Measurements from ENCODE around the gene RBM38. TPM values are rescaled to one million over a fixed set of nuclear protein-coding genes. Genes with fewer than 3 reads are reported as not detected.

RBM38 gene
- total and polyA plus RNA-seq, 10 of the 15 experiments (the other 5 are each of a cell fraction or from before 2014, with no cell fraction given), result 0.32 to 118 (median 25.2) TPM

- TF ChIP-seq, protein P1, sequence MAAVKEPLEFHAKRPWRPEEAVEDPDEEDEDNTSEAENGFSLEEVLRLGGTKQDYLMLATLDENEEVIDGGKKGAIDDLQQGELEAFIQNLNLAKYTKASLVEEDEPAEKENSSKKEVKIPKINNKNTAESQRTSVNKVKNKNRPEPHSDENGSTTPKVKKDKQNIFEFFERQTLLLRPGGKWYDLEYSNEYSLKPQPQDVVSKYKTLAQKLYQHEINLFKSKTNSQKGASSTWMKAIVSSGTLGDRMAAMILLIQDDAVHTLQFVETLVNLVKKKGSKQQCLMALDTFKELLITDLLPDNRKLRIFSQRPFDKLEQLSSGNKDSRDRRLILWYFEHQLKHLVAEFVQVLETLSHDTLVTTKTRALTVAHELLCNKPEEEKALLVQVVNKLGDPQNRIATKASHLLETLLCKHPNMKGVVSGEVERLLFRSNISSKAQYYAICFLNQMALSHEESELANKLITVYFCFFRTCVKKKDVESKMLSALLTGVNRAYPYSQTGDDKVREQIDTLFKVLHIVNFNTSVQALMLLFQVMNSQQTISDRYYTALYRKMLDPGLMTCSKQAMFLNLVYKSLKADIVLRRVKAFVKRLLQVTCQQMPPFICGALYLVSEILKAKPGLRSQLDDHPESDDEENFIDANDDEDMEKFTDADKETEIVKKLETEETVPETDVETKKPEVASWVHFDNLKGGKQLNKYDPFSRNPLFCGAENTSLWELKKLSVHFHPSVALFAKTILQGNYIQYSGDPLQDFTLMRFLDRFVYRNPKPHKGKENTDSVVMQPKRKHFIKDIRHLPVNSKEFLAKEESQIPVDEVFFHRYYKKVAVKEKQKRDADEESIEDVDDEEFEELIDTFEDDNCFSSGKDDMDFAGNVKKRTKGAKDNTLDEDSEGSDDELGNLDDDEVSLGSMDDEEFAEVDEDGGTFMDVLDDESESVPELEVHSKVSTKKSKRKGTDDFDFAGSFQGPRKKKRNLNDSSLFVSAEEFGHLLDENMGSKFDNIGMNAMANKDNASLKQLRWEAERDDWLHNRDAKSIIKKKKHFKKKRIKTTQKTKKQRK (IDR thresholded peaks at IDR 0.05; ENCODE audit: low read depth, low read length), result no peak
- TF ChIP-seq ATF2 (IDR thresholded peaks at IDR 0.05; ENCODE audit: low read length), result no peak
- TF ChIP-seq NBN (IDR thresholded peaks at IDR 0.05), result no peak
- TF ChIP-seq ZNF217 (IDR thresholded peaks at IDR 0.05), result no peak
- 0 out of 2 replicates have a peak, but pooled peaks have one; percentile 36 for TF ChIP-seq PAX5 (IDR thresholded peaks at IDR 0.05; ENCODE audit: borderline replicate concordance, low read depth, low read length)
- TF ChIP-seq ZZZ3 (IDR thresholded peaks at IDR 0.05; ENCODE audit: control insufficient read depth, insufficient read length, low read depth), result no peak
- TF ChIP-seq BMI1 (IDR thresholded peaks at IDR 0.05; ENCODE audit: borderline replicate concordance), result no peak
- no peak for TF ChIP-seq BCL11A (IDR thresholded peaks at IDR 0.05; ENCODE audit: low read depth, low read length)
- TF ChIP-seq EP300 (IDR thresholded peaks at IDR 0.05; ENCODE audit: borderline replicate concordance in 1 of 2, control insufficient read depth in 1 of 2, low read depth in 2 of 2, low read length in 2 of 2), result no peak
- TF ChIP-seq IKZF2 (IDR thresholded peaks at IDR 0.05), result no peak
- TF ChIP-seq CBFB (IDR thresholded peaks at IDR 0.05; ENCODE audit: low read depth), result no peak
- TF ChIP-seq HCFC1 (IDR thresholded peaks at IDR 0.05; ENCODE audit: low read length), result no peak
- no peak for TF ChIP-seq SP1 (IDR thresholded peaks at IDR 0.05; ENCODE audit: low read depth, low read length)
- no peak for TF ChIP-seq MTA2 (IDR thresholded peaks at IDR 0.05; ENCODE audit: low read depth)
- no peak for TF ChIP-seq ASH2L (IDR thresholded peaks at IDR 0.05; ENCODE audit: borderline replicate concordance, low read depth)
- TF ChIP-seq SPI1 (IDR thresholded peaks at IDR 0.05; ENCODE audit: borderline replicate concordance, insufficient read depth, low read depth, low read length), result no peak
- no peak for TF ChIP-seq EZH2 (IDR thresholded peaks at IDR 0.05; ENCODE audit: borderline replicate concordance, control insufficient read depth, low read depth, low read length)
- TF ChIP-seq, protein P2, sequence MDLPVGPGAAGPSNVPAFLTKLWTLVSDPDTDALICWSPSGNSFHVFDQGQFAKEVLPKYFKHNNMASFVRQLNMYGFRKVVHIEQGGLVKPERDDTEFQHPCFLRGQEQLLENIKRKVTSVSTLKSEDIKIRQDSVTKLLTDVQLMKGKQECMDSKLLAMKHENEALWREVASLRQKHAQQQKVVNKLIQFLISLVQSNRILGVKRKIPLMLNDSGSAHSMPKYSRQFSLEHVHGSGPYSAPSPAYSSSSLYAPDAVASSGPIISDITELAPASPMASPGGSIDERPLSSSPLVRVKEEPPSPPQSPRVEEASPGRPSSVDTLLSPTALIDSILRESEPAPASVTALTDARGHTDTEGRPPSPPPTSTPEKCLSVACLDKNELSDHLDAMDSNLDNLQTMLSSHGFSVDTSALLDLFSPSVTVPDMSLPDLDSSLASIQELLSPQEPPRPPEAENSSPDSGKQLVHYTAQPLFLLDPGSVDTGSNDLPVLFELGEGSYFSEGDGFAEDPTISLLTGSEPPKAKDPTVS (IDR thresholded peaks at IDR 0.05; ENCODE audit: low read depth, low read length), result no peak
- no peak for TF ChIP-seq KLF5 (IDR thresholded peaks at IDR 0.05; ENCODE audit: partially characterized antibody)
- no peak for TF ChIP-seq CREB1 (IDR thresholded peaks at IDR 0.05; ENCODE audit: low read depth)
- no peak for TF ChIP-seq ZNF24 (IDR thresholded peaks at IDR 0.05)
- no peak for TF ChIP-seq ZBTB4 (CRISPR knock-in tag; IDR thresholded peaks at IDR 0.05)
- TF ChIP-seq CHD1 (IDR thresholded peaks at IDR 0.05; ENCODE audit: low read depth, low read length), result no peak
- peak; percentile 38; the same call in 1 of the 2 replicates for TF ChIP-seq SMC3 (IDR thresholded peaks at IDR 0.05; ENCODE audit: borderline replicate concordance, low read length)
Measured at GRCh38 chr20:57400231-57400701, 9.1 kb downstream of the RBM38 start (continued).

Data from GM12878 (cell line).